ENCODE measurements around the gene PELO.

Gene PELO

GRCh38 chr5:52834320-52834719 is 46.6 kb downstream of the PELO start:
- no peak for DNase-seq

- no peak for DNase-seq
Observed at GRCh38 chr5:52837068-52837467, 49.4 kb downstream of the PELO start.
